SW 1271 (cell line): Measurements from ENCODE around the gene SHANK3.

ENCODE experiments used
- DNase-seq, 2 experiments: peaks; one replicate each; lab custom pipeline; 2025; lab: John Stamatoyannopoulos, UW

Gene SHANK3

DNA sequence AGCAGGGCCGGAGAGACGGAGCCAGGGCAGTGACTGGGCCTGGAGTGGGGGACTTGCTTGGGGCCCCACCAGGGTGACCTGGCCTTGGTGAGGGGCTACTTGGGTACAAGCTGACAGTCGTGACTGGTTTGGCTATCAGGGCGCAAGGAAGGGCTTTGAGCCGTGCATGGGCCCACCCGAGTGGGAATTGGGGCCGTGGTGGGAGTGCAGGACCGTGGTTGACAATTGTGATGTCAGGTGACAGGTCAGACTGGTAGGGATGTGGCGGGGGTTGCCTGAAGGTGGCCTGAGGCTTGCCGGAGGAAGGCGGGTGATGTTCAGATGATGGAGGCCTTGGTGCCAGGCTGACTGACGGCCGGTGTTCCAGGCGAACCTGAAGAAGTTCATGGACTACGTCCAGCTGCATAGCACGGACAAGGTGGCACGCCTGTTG is 5.6 kb downstream of the SHANK3 start:
- no peak for DNase-seq

DNA sequence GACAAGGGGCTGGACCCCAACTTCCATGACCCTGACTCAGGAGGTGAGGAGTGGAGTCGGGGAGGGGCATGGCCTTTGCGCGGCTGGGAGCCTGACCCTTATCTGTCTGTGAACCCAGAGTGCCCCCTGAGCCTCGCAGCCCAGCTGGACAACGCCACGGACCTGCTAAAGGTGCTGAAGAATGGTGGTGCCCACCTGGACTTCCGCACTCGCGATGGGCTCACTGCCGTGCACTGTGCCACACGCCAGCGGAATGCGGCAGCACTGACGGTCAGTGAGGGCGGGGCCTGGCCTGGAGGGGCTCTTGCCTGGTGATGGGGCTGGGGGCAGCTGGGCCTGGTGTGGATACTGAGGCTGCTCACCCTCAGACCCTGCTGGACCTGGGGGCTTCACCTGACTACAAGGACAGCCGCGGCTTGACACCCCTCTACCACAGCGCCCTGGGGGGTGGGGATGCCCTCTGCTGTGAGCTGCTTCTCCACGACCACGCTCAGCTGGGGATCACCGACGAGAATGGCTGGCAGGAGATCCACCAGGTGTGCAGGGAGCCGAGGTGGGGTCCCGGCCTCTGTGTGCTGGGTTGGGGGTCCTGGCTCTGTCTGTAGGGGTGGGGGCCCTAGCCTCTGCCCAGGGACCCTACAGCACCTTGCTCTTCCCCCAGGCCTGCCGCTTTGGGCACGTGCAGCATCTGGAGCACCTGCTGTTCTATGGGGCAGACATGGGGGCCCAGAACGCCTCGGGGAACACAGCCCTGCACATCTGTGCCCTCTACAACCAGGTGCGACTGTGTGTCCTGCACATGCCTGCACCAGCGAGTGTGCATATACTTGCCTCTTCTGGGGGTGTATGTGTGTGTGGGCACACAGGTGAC is 6.3 kb downstream of the SHANK3 start:
- DNase-seq: no peak

DNA sequence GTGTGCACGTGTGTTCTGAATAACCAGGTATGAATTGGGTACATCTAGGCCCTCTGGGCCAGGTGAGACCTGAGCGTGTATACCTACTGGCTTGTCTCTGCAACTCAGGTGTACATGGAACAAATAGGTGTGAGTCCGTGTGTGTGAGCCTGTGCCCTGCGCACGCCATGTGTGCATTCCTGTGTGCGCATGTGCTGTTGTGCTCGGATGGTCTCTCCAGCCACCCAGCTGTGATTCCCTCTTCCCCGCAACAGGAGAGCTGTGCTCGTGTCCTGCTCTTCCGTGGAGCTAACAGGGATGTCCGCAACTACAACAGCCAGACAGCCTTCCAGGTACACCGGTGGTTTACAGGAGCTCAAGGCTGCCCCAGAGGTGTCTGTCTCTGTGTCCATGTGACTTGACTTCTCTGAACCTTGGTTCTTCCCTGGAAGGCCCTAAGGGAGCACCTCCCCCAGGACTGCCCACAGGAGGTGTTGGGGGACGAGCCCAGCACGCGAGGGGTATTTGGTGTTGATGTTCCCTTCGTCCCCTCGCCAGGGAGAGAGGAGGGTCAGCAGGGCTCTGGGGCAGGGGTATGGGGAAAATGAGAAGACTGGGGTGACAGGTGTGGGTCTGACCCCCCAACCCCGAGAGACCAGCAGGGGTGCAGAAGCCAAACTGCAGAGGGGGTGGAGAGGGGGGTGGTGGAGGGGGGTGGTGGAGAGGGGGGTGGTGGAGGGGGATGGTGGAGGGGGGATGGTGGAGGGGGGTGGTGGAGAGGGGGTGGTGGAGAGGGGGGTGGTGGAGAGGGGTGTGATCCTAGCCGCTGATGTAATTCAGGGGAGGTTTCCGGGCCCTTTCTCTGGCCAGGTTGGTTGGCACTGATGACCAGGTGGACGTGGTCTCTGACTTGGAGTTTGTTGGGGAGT is 10.7 kb downstream of the SHANK3 start:
- no peak for DNase-seq

DNA sequence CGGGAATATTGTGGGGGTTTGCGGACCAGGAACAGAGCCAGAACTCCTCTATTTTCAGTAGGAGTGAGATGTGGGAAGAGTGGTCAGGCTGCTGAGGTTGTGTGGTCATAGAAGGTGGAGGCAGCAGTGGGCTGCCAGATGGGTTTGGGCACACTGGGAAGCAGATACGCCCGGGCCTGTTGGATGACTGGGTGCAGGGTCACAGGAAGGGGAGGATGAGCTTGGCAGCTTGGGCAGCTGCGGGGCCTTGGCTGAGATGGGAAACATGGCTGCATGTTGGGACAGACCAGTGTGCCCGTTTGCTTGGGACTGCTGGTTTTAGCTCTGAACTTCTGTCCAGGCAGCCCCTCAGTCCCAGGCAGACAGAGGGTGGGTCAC is 11.4 kb downstream of the SHANK3 start:
- no peak for DNase-seq

DNA sequence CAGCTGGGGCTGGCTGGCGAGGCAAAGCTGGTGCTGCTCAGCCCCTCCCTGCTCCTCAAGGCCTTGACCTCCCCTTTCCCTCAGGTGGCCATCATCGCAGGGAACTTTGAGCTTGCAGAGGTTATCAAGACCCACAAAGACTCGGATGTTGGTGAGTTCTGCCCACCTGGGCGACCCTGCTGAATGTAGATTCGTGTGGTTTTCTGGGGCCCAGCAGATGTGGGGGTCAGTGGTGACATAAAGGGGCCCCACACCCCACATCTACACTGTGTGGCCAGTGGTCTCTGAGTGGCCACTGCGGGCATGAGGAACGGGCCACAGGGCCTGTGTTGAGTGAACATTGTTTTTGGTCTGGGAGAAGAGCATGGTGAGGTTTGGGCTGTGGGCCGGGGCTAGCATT is 11.9 kb downstream of the SHANK3 start:
- no peak for DNase-seq

DNA sequence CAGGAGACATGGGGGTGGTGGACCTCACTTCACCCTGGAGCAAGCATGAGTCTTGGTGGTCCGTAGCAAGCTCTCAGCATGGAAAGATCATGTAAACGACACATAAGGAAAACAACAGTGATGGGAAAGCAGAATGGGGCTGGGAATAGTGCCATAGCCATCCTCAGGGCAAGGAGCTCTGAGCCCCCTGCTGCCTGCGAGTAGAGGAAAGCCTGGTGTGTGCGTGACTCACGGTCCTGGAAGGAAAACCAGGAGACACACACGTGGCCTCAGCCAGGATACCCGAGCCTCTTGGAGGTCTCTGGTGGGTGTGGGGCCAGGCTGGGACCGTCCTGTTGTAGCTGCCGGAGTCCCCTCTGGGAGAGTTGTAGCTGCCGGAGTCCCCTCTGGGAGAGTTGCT is 12.4 kb downstream of the SHANK3 start:
- no peak for DNase-seq

DNA sequence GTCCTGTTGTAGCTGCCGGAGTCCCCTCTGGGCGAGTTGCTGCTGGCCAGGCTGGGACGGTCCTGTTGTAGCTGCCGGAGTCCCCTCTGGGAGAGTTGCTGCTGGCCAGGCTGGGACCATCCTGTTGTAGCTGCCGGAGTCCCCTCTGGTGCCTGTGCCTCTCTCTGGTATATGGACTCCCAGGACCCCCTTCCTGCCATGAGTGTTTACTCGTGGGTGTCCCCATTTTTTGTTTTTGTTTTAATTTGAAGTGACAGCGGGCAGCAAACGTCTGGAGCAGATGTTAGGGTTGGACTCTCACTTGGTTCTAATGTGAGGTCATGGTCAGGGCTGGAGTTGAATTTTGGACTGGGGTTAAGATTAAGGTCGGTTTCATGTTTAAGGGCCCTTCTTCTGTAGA is 14.2 kb downstream of the SHANK3 start:
- DNase-seq: no peak

DNA sequence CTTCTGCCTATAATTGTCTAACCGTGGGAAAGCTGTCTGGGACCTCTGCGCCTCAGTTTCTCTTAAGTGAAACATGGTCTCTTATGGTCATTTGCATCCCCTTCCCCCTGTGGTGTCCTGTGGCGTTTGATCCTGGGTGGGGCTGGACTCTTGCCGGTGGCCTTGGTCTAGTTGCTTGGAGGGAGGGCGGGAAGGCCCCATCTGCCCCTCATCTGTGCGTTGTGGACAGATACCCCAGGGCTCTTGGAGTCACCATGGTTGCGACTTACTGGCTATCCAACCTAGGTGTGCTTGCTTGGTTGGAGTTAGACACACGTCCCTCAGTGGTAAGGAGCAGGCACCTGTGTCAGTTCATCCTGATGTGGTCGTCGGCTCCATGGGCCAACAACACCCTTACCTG is 15.2 kb downstream of the SHANK3 start:
- no peak for DNase-seq

DNA sequence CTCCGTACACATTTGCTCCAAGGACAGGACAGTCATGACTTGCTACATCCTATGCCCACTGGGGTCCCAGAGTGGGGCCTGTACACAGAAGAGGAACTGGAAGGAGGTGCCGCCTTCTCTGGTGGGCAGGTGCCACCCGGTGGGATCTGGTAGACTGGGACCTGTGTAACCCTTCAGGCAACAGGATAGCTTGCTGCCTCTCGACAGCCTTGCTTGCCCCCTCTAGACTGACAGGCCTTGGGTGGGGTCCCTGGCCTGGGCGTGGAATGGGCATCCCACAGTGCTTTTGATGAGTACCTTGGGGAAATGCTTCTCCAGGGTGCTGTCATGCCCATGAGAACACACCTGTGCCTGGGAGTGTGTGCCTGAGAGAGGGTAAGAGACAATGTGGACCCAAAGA is 15.8 kb downstream of the SHANK3 start:
- DNase-seq: no peak

DNA sequence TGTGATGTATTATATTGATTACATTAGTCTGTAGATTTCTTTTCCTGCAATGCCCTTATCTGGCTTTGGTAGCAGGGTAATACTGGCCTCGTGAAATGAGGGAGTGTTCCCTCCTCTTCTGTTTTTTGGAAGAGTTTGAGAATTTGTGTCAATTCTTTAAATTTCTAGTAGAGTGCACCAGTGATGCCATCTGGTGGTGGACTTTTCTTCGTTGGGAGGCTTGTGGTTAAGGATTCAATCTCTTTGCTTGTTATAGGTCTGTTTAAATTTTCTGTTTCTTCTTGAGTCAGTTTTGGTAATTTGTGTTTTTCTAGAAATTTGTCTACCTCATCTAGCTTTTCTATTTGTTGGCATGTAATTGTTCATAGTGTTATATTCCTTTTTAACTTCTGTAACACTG is 18.9 kb downstream of the SHANK3 start:
- DNase-seq: peak in 1 of 2 experiments; percentile 31

DNA sequence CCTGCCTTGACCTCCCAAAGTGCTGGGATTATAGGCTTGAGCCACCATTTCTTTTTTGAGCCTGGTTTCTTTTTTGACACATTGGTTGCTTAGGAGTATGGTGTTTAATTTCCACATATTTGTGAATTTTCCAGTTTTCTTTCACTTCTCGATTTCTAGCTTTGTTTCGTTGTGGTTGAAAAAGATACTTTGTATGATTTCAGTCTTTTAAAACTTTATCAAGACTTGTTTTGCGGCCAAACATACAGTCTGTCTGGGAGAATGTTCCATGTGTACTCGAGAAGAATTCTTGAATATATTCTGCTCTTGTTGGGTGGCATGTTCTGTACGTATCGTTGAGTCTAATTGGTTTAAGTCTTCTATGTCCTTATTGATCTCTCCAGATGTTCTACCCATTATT is 20.8 kb downstream of the SHANK3 start:
- DNase-seq: no peak

DNA sequence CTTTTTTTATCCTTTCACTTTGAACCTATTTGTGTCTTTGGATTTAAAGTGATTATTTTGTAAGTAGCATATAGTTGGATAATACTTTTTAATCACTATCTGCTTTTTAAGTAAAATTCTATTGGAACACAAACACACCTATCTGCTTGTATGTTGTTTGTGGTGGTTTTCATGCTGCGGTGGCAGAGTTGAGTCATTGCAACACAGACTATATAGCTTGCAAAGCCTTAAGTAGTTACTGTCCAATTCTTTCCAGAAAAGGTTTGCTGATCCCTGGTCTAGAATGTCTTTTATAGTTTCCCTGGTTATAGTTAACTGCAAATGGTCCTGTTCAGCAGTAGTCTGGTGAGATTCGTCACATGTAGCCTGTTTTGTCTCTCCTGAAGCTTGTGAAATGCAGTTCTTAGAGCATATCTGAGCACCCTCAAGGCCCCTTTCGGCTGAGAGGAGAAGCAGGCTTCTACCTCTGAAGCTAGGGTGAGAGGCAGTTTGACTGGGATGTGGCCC is 21.5 kb downstream of the SHANK3 start:
- no peak for DNase-seq

DNA sequence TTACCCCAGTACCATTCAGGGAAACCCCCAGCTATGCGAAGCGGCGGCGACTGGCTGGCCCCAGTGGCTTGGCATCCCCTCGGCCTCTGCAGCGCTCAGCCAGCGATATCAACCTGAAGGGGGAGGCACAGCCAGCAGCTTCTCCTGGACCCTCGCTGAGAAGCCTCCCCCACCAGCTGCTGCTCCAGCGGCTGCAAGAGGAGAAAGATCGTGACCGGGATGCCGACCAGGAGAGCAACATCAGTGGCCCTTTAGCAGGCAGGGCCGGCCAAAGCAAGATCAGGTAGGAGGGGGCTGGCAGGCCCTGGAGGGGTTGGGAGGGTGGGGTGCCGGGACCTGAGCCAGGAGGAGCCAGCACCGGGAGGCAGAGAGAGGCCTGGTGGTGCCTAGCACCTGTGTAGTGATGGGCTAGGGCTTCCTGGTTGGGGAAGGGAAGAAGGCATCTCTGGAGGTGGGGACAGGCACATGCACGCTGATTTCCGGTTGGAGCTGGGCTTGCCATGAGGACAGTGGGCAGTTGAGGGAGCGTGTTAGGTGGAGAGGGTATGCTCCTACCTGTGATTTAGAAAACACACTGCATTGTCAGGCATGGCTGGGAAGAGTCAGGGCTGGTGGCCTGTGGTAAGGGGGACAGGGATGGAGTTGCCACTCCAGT is 22.3 kb downstream of the SHANK3 start:
- no peak for DNase-seq

DNA sequence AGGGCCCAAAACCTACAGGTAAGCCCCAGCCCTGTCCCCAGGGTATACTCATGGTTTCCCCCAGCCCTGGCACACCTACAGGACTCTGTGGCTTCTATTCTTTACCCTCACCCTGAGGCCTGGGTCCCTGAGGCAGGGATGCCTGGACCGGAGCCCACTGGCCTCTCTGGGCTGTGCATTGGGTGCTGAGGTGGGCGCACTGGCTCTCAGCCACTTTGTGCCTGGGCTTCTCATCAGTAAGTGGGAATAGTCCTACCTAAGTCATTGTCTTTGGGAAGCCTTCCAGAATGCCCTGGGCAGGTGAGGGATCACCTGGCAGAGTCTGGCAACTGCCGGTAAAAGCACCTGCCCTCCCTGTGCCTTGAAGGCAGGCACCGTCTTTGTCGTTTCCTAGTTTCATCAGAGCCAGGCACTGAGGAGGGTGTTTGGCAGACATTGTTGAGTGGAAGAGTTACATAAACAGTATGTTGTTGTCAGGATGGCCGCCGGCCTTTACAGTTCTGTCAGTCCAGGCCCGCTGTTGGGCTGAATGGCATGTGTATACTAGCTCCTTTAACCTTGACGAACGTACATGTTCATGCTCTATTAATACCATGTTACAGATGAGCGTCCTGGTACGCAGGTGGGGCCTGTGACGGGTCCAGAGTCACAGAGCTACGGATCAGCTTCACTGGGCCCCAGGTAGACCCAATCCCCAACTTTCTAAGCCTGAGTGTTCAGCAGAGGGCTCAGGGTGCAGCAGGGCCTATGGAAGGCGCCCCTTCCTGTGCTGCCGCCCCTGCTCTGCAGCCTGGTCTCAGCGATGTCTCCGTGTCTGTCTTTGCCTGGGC is 23.0 kb downstream of the SHANK3 start:
- DNase-seq: no peak

DNA sequence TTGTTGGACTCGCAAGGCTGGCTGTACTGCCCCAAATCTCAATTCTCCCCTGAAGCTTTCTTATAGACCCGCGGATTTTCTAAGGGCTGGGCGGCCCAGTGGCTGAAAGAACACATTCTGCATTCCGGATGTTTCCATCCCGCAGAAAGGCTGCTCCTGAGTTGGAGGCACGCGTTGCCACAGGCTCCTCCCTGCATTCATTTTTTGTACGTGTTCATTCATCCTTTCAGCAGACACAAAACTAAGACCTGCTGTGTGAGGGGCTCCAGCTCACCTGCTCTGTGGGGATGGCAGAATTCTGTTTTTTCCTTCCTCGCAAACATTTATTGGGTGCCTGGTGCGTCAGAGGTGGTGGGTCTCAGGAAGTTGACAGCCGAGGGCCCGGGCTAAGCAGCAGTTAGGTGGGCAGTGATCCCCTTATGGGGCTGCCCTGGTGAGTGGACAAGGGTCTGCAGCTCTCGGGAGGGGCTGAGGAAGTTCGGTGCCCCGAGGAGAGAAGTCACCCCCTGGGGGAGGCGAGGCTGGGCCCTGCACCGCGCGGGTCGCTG is 23.7 kb downstream of the SHANK3 start:
- no peak for DNase-seq

DNA sequence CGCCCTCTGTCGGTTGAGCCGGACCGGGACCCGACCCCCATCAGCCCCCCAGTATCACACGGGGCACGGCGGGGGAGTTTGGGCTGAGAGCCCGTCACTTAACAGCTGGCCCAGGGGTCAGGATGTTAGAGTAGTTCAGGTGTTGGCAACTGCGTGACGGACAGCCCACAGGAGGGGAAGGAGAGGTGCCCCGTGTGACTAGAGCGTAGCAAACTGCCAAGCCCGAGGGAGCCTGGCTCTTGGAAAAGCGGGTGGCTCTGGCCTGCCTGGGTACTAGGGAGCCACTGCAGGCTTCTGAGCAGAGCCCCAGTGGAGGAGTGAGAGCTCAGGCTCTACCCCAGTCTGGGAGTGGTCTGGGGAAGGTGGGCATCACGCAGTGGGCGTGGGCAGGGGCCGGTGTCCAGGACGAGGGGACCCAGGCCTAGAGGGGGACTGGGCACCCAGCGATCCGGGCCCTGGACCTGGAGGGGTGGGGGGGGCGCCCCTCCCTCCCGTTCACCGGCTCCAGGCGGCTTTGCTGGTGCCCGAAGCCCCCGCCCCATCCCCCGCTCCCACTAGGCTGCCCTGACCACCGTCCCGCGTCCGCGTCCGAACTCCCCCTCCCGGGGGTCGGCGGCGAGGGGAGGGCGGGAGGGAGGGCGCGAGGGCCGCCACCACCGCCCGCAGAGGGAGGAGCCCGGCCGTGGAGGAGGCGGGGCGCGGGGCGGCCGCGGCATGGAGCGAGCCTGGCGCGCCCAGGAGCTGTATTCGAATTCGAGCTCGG is 24.4 kb downstream of the SHANK3 start:
- no peak for DNase-seq

DNA sequence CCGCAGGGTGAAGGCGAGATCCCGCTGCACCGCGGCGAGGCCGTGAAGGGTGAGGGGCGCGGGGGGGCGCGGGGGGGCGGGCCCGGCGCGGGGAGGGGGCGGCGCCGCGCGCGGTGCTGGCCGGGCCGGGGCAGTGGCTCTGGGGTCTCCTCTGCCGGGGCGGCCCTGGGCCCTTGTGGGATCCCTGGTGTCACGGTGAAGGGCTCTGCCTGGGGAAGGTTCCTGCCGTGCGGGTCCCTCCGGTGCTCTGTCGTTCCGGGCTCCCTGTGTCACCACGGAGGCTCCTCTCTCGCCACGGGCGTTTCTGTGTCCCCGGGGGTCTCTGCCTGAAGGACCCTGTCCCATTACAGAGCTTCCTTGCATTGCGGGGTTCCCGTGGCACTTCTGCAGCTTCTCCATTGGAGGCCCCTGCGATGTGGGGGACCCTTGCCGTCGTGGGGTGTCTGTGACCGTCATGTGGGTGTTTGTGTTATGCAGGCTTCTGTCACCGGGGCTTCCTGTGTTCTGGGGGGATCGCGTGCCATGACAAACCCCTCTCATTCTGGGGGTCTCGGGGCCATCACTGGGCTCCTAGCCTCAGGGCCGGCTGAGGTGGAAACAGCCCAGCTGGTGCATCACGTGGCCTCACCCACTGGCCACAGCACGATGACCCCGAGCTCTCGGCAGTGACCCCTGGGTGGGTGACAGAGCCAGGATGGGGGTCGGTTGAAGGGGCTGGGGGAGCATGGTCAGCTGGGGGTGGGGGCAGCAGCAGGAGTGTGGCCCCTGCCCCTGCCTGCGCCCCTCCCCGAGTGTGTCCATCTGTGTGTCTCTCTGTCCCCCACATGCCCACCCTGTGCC is 25.3 kb downstream of the SHANK3 start:
- DNase-seq: no peak

DNA sequence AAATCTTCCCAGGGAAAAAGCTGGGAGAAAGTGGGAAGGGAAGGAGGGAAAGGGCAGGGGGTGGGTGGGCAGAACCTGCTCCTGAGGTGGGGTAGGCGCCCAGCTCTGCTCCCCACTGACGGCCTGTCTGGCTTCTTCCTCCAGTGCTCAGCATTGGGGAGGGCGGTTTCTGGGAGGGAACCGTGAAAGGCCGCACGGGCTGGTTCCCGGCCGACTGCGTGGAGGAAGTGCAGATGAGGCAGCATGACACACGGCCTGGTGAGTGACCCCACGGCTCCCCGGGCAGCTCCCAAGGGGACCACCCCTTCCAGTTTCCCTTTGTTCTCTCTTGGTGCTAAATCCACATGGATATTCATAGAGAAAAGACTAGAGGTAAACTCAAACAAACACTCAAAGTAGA is 25.9 kb downstream of the SHANK3 start:
- no peak for DNase-seq

DNA sequence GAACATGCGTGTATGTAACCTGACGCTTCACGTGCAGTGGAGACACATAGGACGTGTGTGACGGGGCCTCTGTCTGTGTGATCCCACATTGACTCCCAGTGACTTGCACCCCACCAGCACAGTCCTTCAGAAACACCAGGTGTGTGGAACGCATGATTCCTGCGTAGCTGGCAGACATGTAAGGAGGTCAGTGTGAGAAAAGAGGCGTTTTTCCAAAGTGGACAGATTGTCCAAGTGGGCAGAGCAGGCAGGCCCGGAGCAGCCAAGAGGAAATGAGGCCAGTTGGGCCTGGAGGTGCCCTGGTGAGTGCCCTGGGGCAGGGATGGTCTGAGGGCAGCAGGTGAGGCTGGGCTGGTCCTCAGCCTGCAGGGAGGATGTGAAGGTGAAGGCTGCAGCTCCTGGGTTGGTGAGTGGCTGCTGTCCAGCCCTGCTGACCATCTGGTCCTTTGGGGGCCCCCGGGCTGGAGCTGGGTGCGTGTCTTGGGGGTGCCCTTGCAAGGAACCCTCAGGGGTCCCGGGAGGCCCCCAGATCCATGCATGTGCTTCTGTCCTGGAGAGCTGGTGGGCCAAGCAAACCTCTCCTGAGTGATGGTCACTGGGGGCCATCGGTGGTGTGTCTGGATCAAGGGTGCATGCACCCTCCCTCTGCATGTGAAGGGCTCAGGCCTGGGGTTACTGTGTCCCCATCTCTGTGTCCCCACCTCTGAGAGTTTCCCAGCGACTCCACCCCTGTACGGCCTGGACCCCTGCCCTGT is 26.6 kb downstream of the SHANK3 start:
- DNase-seq: no peak
